Transverse colon (tissue), 4 donors: Measurements from ENCODE around the gene KRTAP10-8. TPM values are rescaled to one million over a fixed set of nuclear protein-coding genes. Genes with fewer than 3 reads are reported as not detected.

Source experiments
- DNase-seq: peaks from one replicate; pipeline ENCODE4 v3.0.0-alpha.2; 2019
- H3K27ac ChIP-seq, 4 donors: fragments of 200-600 bp; sonication (generic); 2 replicates each; pipeline ENCODE4 v1.5.1; 2016 to 2018; ENCODE audit warnings: inconsistent platforms in 4 of 4
- H3K27me3 ChIP-seq: fragments of 200-600 bp; sonication (generic); 2 replicates; pipeline ENCODE4 v1.5.1; 2017; ENCODE audit warnings: inconsistent platforms
- H3K36me3 ChIP-seq, 4 donors: fragments of 200-600 bp; sonication (generic); 2 replicates each; pipeline ENCODE4 v1.5.1; 2017 to 2019; ENCODE audit warnings: inconsistent platforms in 4 of 4
- H3K4me1 ChIP-seq, 4 donors: fragments of 200-600 bp; sonication (generic); 2 replicates each; pipeline ENCODE4 v1.5.1; 2017 to 2020; ENCODE audit warnings: inconsistent platforms in 4 of 4
- H3K4me3 ChIP-seq, 4 donors: fragments of 200-600 bp; sonication (generic); 1 replicate in 1 of 4; 2 replicates in 3 of 4; pipeline versions ENCODE4 v1.5.1 to v1.6.1; 2017 to 2019; ENCODE audit warnings: inconsistent platforms in 4 of 4
- H3K9me3 ChIP-seq, 2 donors: fragments of 200-600 bp; sonication (generic); 2 replicates each; pipeline ENCODE4 v1.5.1; 2017 to 2019; ENCODE audit warnings: inconsistent platforms in 2 of 2
- EP300 ChIP-seq: sonication (generic); formaldehyde crosslinking; IDR thresholded peaks from one replicate; pipeline ENCODE4 v1.6.1; 2017; ENCODE audit warnings: antibody characterized with exemption, low read depth
- POLR2A ChIP-seq: fragments of 450-650 bp; IDR thresholded peaks from one replicate; pipeline ENCODE4 v1.6.1; 2016; ENCODE audit warnings: antibody characterized with exemption, mild to moderate bottlenecking, moderate library complexity
- POLR2AphosphoS5 ChIP-seq, 3 donors: sonication (generic); formaldehyde crosslinking; IDR thresholded peaks; one replicate each; pipeline ENCODE4 v1.6.1; 2016; ENCODE audit warnings: antibody characterized with exemption in 3 of 3
- WGBS, 2 donors: methylation state at CpG; one replicate each; pipeline ENCODE4 v1.1.5; 2018; ENCODE audit warnings: low coverage in 1 of 2; 5-methylcytosine and 5-hydroxymethylcytosine counted together
- in situ Hi-C, 4 donors: fragments of 200-750 bp; cut with MboI; loops; one replicate each; pipeline versions ENCODE4 v1.15.0 to v1.15.1; 2017; ENCODE audit warnings: low sequenced_read_pairs in 3 of 4, low pct_ligation_motif_present in 1 of 4, low pct_unique_long_range_greater_than_20kb in 1 of 4
- intact Hi-C: fragments of 100-400 bp; cut with DNase I; formaldehyde crosslinking; loops from one replicate; pipeline ENCODE4 v1.15.1; 2023; ENCODE audit warnings: low total_unique reads
- total RNA-seq, 4 donors: library from RNA; depleted of rRNA; stranded (reverse); fragments of >200 nt; gene quantifications; one replicate each; pipeline ENCODE4 v1.1.0, GENCODE V29; 2016
- TF ChIP-seq, protein P1 (sequence below), 5 experiments: fragments of 200-600 bp in 3 of 5; fragments of 450-650 bp in 2 of 5; sonication (generic) in 3 of 5; IDR thresholded peaks; 1 replicate in 2 of 5; 2 replicates in 3 of 5; pipeline ENCODE4 v1.5.1; 2016 to 2017; ENCODE audit warnings: antibody characterized with exemption in 5 of 5, inconsistent platforms in 3 of 5, mild to moderate bottlenecking in 2 of 5, moderate library complexity in 1 of 5

The KRTAP10-8 gene
- total RNA-seq, 4 donors from 2014 or later = not detected

DNA sequence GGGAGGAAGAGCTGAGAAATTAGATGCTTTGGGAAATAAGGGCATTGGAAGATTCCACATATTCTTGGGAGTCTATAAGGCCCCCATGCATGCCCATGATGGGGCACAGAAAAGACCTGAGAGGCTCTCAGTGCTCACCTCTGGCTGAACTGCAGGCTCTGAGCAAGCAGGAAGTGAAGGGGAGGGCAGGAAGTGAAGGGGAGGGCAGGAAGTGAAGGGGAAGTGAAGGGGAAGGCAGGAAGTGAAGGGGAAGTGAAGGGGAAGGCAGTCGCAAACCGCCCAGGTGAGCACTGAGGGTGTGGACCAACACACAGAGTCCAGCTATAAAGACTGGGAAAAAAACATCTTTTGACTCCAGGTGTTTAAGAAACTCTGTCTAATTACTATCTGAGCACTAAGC, 18.6 kb downstream of the KRTAP10-8 start:
- DNase-seq = no peak
- H3K27me3 ChIP-seq = peaks cover 11% of the 10 kb centered on the region
- in situ Hi-C loops (no loop called here), intact Hi-C loops (no loop called here)
- peaks cover 4 to 18% of the 10 kb centered on the region in 2 donors for H3K9me3 ChIP-seq
- H3K4me3 ChIP-seq = no peak overlapping the region
- H3K4me1 ChIP-seq = no peaks in the 10 kb centered on the region
- TF ChIP-seq, protein P1, sequence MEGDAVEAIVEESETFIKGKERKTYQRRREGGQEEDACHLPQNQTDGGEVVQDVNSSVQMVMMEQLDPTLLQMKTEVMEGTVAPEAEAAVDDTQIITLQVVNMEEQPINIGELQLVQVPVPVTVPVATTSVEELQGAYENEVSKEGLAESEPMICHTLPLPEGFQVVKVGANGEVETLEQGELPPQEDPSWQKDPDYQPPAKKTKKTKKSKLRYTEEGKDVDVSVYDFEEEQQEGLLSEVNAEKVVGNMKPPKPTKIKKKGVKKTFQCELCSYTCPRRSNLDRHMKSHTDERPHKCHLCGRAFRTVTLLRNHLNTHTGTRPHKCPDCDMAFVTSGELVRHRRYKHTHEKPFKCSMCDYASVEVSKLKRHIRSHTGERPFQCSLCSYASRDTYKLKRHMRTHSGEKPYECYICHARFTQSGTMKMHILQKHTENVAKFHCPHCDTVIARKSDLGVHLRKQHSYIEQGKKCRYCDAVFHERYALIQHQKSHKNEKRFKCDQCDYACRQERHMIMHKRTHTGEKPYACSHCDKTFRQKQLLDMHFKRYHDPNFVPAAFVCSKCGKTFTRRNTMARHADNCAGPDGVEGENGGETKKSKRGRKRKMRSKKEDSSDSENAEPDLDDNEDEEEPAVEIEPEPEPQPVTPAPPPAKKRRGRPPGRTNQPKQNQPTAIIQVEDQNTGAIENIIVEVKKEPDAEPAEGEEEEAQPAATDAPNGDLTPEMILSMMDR (IDR thresholded peaks at IDR 0.05) = no peak
- TF ChIP-seq EP300 = no peak
- TF ChIP-seq POLR2A = no peak
- TF ChIP-seq POLR2AphosphoS5 (IDR thresholded peaks at IDR 0.05) = no peak
- no peak overlapping the region for H3K27ac ChIP-seq
- H3K36me3 ChIP-seq = no peaks in the 10 kb centered on the region
- WGBS, 2 donors = 68 to 88% methylated on average over 2 of the region's 2 CpGs

GRCh38 chr21:44632067-44632466, 20.2 kb downstream of the KRTAP10-8 start:
- intact Hi-C loops (no loop called here), in situ Hi-C loops (no loop called here)
- H3K27me3 ChIP-seq = peaks cover 11% of the 10 kb centered on the region
- no peaks in the 10 kb centered on the region for H3K36me3 ChIP-seq
- H3K9me3 ChIP-seq = peaks cover 4 to 18% of the 10 kb centered on the region in 2 donors
- H3K27ac ChIP-seq = no peak overlapping the region
- no peak overlapping the region for H3K4me3 ChIP-seq
- TF ChIP-seq EP300 (no peak), POLR2A (no peak), POLR2AphosphoS5 (IDR thresholded peaks at IDR 0.05) (no peak)
- TF ChIP-seq, protein P1 (IDR thresholded peaks at IDR 0.05) = no peak
- H3K4me1 ChIP-seq = no peaks in the 10 kb centered on the region
- 83 to 86% methylated on average over 1 of the region's 1 CpG for WGBS, 2 donors
- no peak for DNase-seq

GRCh38 chr21:44636209-44637017, 24.5 kb downstream of the KRTAP10-8 start:
- 80 to 85% methylated on average over 2 to 15 of the region's 15 CpGs for WGBS, 2 donors
- in situ Hi-C loops = no loop called here
- intact Hi-C loops = no loop called here

More at GRCh38 chr21:44636209-44637017, 24.5 kb downstream of the KRTAP10-8 start:
- TF ChIP-seq POLR2A (no peak), POLR2AphosphoS5 (IDR thresholded peaks at IDR 0.05) (no peak), EP300 (no peak)
- TF ChIP-seq, protein P1 (IDR thresholded peaks at IDR 0.05) = no peak
- H3K27ac ChIP-seq = no peak overlapping the region
- no peaks in the 10 kb centered on the region for H3K4me1 ChIP-seq
- H3K4me3 ChIP-seq = no peak overlapping the region
- H3K9me3 ChIP-seq = peaks cover 4 to 18% of the 10 kb centered on the region in 2 donors
- no peaks in the 10 kb centered on the region for H3K36me3 ChIP-seq
- DNase-seq = no peak
- peaks cover 10% of the 10 kb centered on the region for H3K27me3 ChIP-seq
